Activated CD4-positive, alpha-beta memory T cell treated with anti-CD3 and anti-CD28 coated beads, Interleukin-2, amount 10 ng/mL, durations not matched to agents 7 days and 5 days (primary cell): ENCODE results near the gene TSHZ3. TPM values are rescaled to one million over a fixed set of nuclear protein-coding genes. Genes with fewer than 3 reads are reported as not detected.

ENCODE experiments used
- CTCF ChIA-PET: fragments of 350-600 bp; sonication (Branson Sonifier 250); formaldehyde crosslinking; loops from one replicate; lab custom pipeline; 2021; ENCODE audit warnings: antibody characterized with exemption, inconsistent platforms; lab: Charles Lee
- POLR2A ChIA-PET: fragments of 350-600 bp; sonication (Branson Sonifier 250); formaldehyde crosslinking; loops from one replicate; lab custom pipeline; 2021; ENCODE audit warnings: antibody characterized with exemption; lab: Charles Lee
- DNase-seq: peaks from one replicate; pipeline ENCODE4 v3.0.0-alpha.2; 2020
- H3K27ac Mint-ChIP-seq: one replicate; pipeline ENCODE4 v1.8.0; 2021; ENCODE audit warnings: mild to moderate bottlenecking, mixed read lengths
- H3K27me3 Mint-ChIP-seq: one replicate; pipeline ENCODE4 v1.8.0; 2021; ENCODE audit warnings: mixed read lengths
- H3K36me3 Mint-ChIP-seq: one replicate; pipeline ENCODE4 v1.8.0; 2021; ENCODE audit warnings: low read depth, mixed read lengths
- H3K4me1 Mint-ChIP-seq: one replicate; pipeline ENCODE4 v1.8.0; 2021; ENCODE audit warnings: mixed read lengths
- H3K4me3 Mint-ChIP-seq: one replicate; pipeline ENCODE4 v1.8.0; 2021; ENCODE audit warnings: mild to moderate bottlenecking, mixed read lengths
- H3K9me3 Mint-ChIP-seq: one replicate; pipeline ENCODE4 v1.8.0; 2021; ENCODE audit warnings: mixed read lengths
- total RNA-seq, 2 experiments: library from RNA; stranded (reverse); gene quantifications; one replicate each; pipeline ENCODE4 v1.2.3, GENCODE V29; 2021

Gene TSHZ3
- total RNA-seq: 1 to 10 TPM; 3.0 to 4.2 TPM

- ChIA-PET CTCF (no interaction called here), POLR2A (interaction anchor here (1.1 kb wide), 1 partner anchor 135 kb away, joined by 4 read pairs; no protein-coding TSS in a partner anchor)
- Mint-ChIP-seq H3K4me3 (peak within 1 kb of the TSS; percentile 77), H3K27me3 (peaks cover 65% of the 10 kb centered on the region), H3K36me3 (peaks cover 4% of the 10 kb centered on the region), H3K9me3 (no peaks in the 10 kb centered on the region), H3K4me1 (peaks cover 32% of the 10 kb centered on the region), H3K27ac (no peak within 1 kb of the TSS)
- DNase-seq: peak; percentile 64
Observed at GRCh38 chr19:31349160-31349881, at the start of gene TSHZ3. TSHZ3 (minus strand) TSS chr19:31349436; CDS start chr19:31349219, 217 bp downstream.

- no peaks in the 10 kb centered on the region for H3K4me1 Mint-ChIP-seq
- CTCF ChIA-PET: no interaction called here
- no peak for DNase-seq
- no peaks in the 10 kb centered on the region for H3K9me3 Mint-ChIP-seq
- H3K36me3 Mint-ChIP-seq: no peaks in the 10 kb centered on the region
- no peak overlapping the region for H3K4me3 Mint-ChIP-seq
- POLR2A ChIA-PET: no interaction called here
- no peak overlapping the region for H3K27ac Mint-ChIP-seq
- H3K27me3 Mint-ChIP-seq: no peaks in the 10 kb centered on the region
Observed at GRCh38 chr19:31397308-31397707, 48.1 kb upstream of the TSHZ3 start.

DNA sequence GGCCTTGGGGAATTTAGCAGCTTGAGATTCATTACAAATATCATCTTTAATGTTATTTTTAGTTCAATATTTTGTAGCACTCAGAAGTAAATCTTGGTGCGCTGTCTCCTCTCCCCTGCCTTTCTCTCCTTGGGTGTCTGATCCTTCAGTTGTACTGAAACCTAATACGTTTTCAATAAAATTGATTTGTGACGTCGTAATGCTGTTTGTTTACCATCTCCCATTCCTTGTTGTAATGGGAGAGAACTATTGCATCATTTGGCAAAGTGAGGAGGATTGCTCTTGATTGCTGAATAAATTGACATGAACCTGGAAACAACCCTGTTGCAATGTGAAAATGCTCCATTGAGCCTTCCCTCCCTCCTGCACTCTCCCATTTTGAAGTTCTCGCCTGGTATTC, 43.2 kb upstream of the TSHZ3 start:
- CTCF ChIA-PET: no interaction called here
- H3K36me3 Mint-ChIP-seq: no peaks in the 10 kb centered on the region
- H3K27me3 Mint-ChIP-seq: no peaks in the 10 kb centered on the region
- H3K9me3 Mint-ChIP-seq: no peaks in the 10 kb centered on the region
- no peaks in the 10 kb centered on the region for H3K4me1 Mint-ChIP-seq
- H3K4me3 Mint-ChIP-seq: no peak overlapping the region
- H3K27ac Mint-ChIP-seq: no peak overlapping the region
- no peak for DNase-seq
- POLR2A ChIA-PET: no interaction called here

DNA sequence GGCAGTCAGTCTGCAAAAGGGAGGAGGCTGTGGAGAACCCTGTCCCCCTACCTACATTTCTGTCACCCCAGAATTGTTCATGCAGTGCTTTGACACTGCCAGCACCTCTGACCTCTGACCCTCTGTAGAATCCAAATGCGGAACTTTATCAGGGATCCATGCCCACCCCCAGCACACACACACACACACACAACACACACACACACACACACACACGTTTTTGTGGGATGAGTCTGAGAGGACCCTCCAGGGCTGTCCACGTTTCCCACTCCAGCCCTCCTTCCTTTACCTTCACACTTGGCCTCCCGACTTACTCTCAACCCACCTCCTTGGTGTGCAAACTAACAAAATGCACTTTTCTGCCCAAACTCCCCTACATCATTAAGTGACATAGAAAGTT, 42.3 kb upstream of the TSHZ3 start:
- CTCF ChIA-PET: no interaction called here
- Mint-ChIP-seq H3K36me3 (no peaks in the 10 kb centered on the region), H3K9me3 (no peaks in the 10 kb centered on the region)

GRCh38 chr19:31390711-31391110, 41.5 kb upstream of the TSHZ3 start:
- no peak for DNase-seq
- no peaks in the 10 kb centered on the region for H3K4me1 Mint-ChIP-seq
- H3K27me3 Mint-ChIP-seq: no peaks in the 10 kb centered on the region
- ChIA-PET POLR2A (no interaction called here), CTCF (no interaction called here)
- no peak overlapping the region for H3K4me3 Mint-ChIP-seq
- no peak overlapping the region for H3K27ac Mint-ChIP-seq
- H3K36me3 Mint-ChIP-seq: no peaks in the 10 kb centered on the region
- H3K9me3 Mint-ChIP-seq: no peaks in the 10 kb centered on the region

More for the DNA sequence above, 42.3 kb upstream of the TSHZ3 start:
- no peak overlapping the region for H3K27ac Mint-ChIP-seq
- H3K4me3 Mint-ChIP-seq: no peak overlapping the region
- no peaks in the 10 kb centered on the region for H3K27me3 Mint-ChIP-seq
- no peaks in the 10 kb centered on the region for H3K4me1 Mint-ChIP-seq
- DNase-seq: no peak
- POLR2A ChIA-PET: no interaction called here

DNA sequence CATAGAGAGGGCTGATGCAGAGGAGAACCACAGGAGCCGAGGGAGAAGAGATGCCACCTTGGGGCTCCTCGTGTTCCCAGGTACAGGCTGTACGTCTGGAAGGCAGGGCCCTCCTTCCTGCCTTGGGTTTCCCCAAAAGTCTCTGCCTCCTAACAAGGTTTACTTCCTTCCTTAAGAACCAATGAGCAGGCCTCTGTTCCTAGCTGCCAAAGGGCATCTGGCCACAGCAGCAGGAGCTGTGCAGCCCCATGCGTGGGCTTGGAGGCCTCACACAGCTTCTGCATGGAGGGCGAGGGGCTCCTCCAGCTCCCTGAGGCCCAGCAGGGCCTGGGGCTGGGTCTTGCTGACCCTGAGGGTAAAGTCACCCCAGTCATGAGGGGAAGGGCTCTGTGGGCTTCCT, 40.6 kb upstream of the TSHZ3 start:
- no peak overlapping the region for H3K4me3 Mint-ChIP-seq
- POLR2A ChIA-PET: no interaction called here
- no peaks in the 10 kb centered on the region for H3K9me3 Mint-ChIP-seq
- CTCF ChIA-PET: no interaction called here
- no peak for DNase-seq
- H3K27ac Mint-ChIP-seq: no peak overlapping the region
- no peaks in the 10 kb centered on the region for H3K4me1 Mint-ChIP-seq
- H3K27me3 Mint-ChIP-seq: no peaks in the 10 kb centered on the region
- no peaks in the 10 kb centered on the region for H3K36me3 Mint-ChIP-seq

- no peak overlapping the region for H3K4me3 Mint-ChIP-seq
- H3K4me1 Mint-ChIP-seq: no peaks in the 10 kb centered on the region
- no peak for DNase-seq
- no peaks in the 10 kb centered on the region for H3K36me3 Mint-ChIP-seq
- no peaks in the 10 kb centered on the region for H3K27me3 Mint-ChIP-seq
- ChIA-PET POLR2A (no interaction called here), CTCF (interaction anchor here (0.7 kb wide), 1 partner anchor 278 kb away, joined by 4 read pairs; no protein-coding TSS in a partner anchor)
- no peaks in the 10 kb centered on the region for H3K9me3 Mint-ChIP-seq
- H3K27ac Mint-ChIP-seq: no peak overlapping the region
Observed at GRCh38 chr19:31387717-31388301, 38.6 kb upstream of the TSHZ3 start.

GRCh38 chr19:31386806-31387205, 37.6 kb upstream of the TSHZ3 start:
- POLR2A ChIA-PET: no interaction called here
- Mint-ChIP-seq H3K27me3 (no peaks in the 10 kb centered on the region), H3K4me3 (no peak overlapping the region), H3K36me3 (no peaks in the 10 kb centered on the region), H3K4me1 (no peaks in the 10 kb centered on the region), H3K9me3 (no peaks in the 10 kb centered on the region), H3K27ac (no peak overlapping the region)
- no peak for DNase-seq
- CTCF ChIA-PET: no interaction called here

DNA sequence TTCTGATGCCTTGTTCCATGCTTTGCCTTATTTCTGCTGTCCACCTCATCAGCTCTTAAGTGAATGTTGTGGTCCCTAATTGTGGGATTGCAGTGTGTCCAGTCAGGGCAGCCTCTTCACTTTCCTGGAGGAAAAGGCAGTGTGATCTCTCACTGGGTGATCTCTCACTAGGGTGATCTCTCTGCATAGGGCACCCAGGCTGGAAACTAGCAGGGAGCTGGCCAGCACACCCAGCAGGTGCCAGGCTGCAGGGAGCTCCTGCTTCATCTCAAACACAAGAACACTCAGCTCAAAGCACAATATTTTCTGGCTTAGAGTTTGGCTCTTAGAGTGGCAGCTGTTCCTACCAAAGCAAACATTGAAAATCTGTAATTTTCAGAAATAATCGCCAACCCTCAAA, 36.5 kb upstream of the TSHZ3 start:
- Mint-ChIP-seq H3K4me1 (no peaks in the 10 kb centered on the region), H3K36me3 (no peaks in the 10 kb centered on the region), H3K27ac (no peak overlapping the region), H3K9me3 (no peaks in the 10 kb centered on the region), H3K4me3 (no peak overlapping the region), H3K27me3 (no peaks in the 10 kb centered on the region)
- no peak for DNase-seq
- ChIA-PET CTCF (no interaction called here), POLR2A (no interaction called here)

DNA sequence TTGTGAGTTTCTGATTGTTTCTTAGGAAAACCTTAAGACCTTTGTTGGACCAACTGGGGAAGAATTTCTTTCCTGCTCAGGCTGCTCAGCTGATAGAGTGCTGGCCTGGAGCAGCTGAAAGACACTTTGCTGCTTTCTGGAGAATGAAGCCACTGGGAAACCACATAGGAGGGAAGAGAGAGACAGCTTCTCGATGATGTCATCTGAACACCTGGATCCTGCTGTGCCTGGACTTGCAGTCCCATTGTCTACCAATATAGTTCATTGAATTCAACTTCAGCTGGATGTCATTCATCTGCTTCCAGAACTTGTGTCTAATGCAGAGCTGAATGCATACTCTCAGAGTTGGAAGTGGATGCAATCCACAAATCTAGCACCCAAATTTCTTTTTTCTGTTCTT, 34.3 kb upstream of the TSHZ3 start:
- no peaks in the 10 kb centered on the region for H3K4me1 Mint-ChIP-seq
- CTCF ChIA-PET: no interaction called here
- POLR2A ChIA-PET: no interaction called here
- no peak overlapping the region for H3K27ac Mint-ChIP-seq
- H3K27me3 Mint-ChIP-seq: no peaks in the 10 kb centered on the region
- H3K4me3 Mint-ChIP-seq: no peak overlapping the region
- H3K9me3 Mint-ChIP-seq: no peaks in the 10 kb centered on the region
- DNase-seq: no peak
- no peaks in the 10 kb centered on the region for H3K36me3 Mint-ChIP-seq

DNA sequence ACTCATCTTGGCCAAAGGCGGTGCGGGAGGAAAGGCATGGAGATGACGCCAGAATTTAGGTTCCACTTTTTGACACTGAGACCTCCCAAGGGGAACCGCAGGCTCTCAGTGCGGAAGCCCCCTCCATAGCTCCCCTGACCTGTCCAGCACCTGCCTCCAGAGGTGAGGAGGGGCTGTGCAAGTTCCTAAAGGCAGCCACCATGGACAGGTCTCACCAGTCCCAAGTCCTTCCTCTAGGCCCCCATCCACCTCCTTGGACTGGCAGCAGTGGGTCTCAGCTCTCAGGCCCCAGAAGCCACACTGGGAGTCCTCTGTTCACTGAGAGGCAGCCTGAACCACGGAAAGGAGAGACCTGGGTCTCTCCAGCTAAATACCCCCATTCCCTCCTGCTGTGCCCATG, 31.6 kb upstream of the TSHZ3 start:
- H3K27ac Mint-ChIP-seq: no peak overlapping the region
- no peaks in the 10 kb centered on the region for H3K9me3 Mint-ChIP-seq
- no peaks in the 10 kb centered on the region for H3K36me3 Mint-ChIP-seq
- DNase-seq: no peak
- ChIA-PET CTCF (no interaction called here), POLR2A (no interaction called here)
- no peaks in the 10 kb centered on the region for H3K4me1 Mint-ChIP-seq
- peaks cover 2% of the 10 kb centered on the region for H3K27me3 Mint-ChIP-seq
- H3K4me3 Mint-ChIP-seq: no peak overlapping the region

DNA sequence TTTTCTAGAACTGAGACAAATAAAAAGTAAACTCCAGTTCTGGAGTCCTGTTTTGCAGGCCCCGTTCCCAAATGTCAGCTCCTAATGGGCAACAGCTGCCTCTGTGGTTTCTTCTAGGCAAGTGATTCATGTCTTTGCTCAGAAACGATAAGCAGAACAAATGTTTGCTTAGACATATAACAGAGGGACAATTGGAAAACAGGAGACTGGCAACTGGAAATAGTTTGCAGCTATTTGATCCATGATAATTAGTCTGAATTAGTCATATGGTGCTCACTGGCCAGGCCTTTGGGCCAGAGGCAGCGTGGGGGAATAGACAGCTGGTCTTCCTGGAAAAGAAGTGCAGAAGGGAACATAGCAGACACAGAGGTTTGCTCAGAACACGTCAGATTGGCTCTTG, 29.2 kb upstream of the TSHZ3 start:
- ChIA-PET POLR2A (no interaction called here), CTCF (no interaction called here)
- Mint-ChIP-seq H3K4me1 (no peaks in the 10 kb centered on the region), H3K27ac (no peak overlapping the region), H3K27me3 (peaks cover 4% of the 10 kb centered on the region), H3K4me3 (no peak overlapping the region), H3K9me3 (no peaks in the 10 kb centered on the region), H3K36me3 (no peaks in the 10 kb centered on the region)
- DNase-seq: no peak

- DNase-seq: no peak
- POLR2A ChIA-PET: no interaction called here
- Mint-ChIP-seq H3K36me3 (no peaks in the 10 kb centered on the region), H3K27me3 (peaks cover 4% of the 10 kb centered on the region), H3K4me1 (no peaks in the 10 kb centered on the region), H3K4me3 (no peak overlapping the region), H3K27ac (no peak overlapping the region), H3K9me3 (no peaks in the 10 kb centered on the region)
- CTCF ChIA-PET: no interaction called here
Observed at GRCh38 chr19:31377736-31378135, 28.5 kb upstream of the TSHZ3 start.
